ENCODE measurements around the gene CALR3.
"Not testable (repeated sequence)": the region's sequence is repeated elsewhere in the genome, so short reads cannot be mapped to it uniquely, and the experiment has no call there.

The CALR3 gene

GRCh38 chr19:16457195-16457953 lies 38.6 kb downstream of the CALR3 start:
- Histone ChIP-seq H3K27me3 (ENCODE audit: control insufficient read depth, insufficient read depth, low read length) (no peaks in the 10 kb centered on the region), H3K4me1 (ENCODE audit: control insufficient read depth, insufficient read depth, low read length) (peaks cover 12% of the 10 kb centered on the region), H3K36me3 (ENCODE audit: control insufficient read depth, insufficient read depth, low read length) (no peaks in the 10 kb centered on the region), H3K4me3 (ENCODE audit: low read length) (peak overlapping the region; percentile 1), H3K27ac (ENCODE audit: low read depth, low read length) (peak overlapping the region; percentile 5), H3K9ac (ENCODE audit: low read length) (no peak overlapping the region)

GRCh38 chr19:16456652-16457194 lies 39.2 kb downstream of the CALR3 start:
- Histone ChIP-seq H3K36me3 (ENCODE audit: control insufficient read depth, insufficient read depth, low read length) (no peaks in the 10 kb centered on the region), H3K4me3 (ENCODE audit: low read length) (peak overlapping the region; percentile 1), H3K4me1 (ENCODE audit: control insufficient read depth, insufficient read depth, low read length) (peaks cover 12% of the 10 kb centered on the region), H3K9ac (ENCODE audit: low read length) (no peak overlapping the region), H3K27ac (ENCODE audit: low read depth, low read length) (no peak overlapping the region), H3K27me3 (ENCODE audit: control insufficient read depth, insufficient read depth, low read length) (no peaks in the 10 kb centered on the region)

DNA sequence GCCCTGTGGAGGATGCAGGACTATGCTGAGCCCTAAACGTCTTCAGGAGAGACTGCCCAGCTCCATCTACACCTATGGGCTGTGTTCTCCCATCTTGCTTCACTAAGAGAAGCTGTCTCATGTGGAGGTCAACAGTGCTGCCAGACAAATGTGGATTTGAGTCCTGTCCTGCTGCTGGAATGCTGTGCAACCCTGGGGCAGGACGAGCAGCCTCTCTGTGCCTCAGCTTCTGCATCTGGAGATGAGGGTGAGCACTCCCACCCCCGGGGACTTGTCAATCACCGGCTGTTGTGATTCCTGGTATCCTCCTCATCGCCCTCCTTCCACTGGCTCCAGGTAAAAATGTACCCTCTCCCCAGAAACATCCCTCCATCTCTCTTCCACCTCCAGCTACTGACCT lies 40.5 kb downstream of the CALR3 start:
- Histone ChIP-seq H3K36me3 (ENCODE audit: control insufficient read depth, insufficient read depth, low read length) (no peaks in the 10 kb centered on the region), H3K4me1 (ENCODE audit: control insufficient read depth, insufficient read depth, low read length) (peaks cover 12% of the 10 kb centered on the region), H3K4me3 (ENCODE audit: low read length) (no peak overlapping the region), H3K27me3 (ENCODE audit: control insufficient read depth, insufficient read depth, low read length) (no peaks in the 10 kb centered on the region), H3K9ac (ENCODE audit: low read length) (no peak overlapping the region), H3K27ac (ENCODE audit: low read depth, low read length) (no peak overlapping the region)

DNA sequence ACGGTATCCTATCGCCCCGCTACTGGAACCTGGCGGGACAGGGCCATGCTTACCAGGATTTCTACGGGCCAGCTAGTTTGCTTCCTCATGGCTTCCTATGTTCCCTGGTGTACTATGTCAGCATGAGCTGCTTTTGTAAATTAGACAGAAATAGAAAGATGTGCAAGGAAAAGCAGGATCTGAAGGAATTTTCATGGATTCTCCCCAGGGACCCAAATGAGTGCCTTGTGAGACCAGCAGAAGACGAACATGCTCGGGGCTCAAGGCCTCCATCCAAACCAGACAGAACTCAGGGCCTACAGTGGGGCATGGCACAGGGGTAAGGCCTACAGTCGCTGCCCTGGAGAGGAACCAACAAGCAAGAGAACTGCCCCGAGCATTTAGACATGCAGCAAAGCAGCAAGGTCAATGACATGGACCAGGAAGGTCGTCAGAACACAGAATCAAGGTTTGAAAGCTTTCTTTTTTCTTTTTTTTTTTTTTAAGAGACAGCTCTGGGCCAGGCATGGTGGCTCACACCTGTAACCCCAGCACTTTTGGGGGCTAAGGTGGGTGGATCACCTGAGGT lies 41.5 kb downstream of the CALR3 start:
- Histone ChIP-seq H3K27ac (ENCODE audit: low read depth, low read length) (no peak overlapping the region), H3K4me3 (ENCODE audit: low read length) (no peak overlapping the region), H3K4me1 (ENCODE audit: control insufficient read depth, insufficient read depth, low read length) (peaks cover 12% of the 10 kb centered on the region), H3K27me3 (ENCODE audit: control insufficient read depth, insufficient read depth, low read length) (no peaks in the 10 kb centered on the region), H3K9ac (ENCODE audit: low read length) (no peak overlapping the region), H3K36me3 (ENCODE audit: control insufficient read depth, insufficient read depth, low read length) (no peaks in the 10 kb centered on the region)

- H3K4me1 ChIP-seq (ENCODE audit: control insufficient read depth, insufficient read depth, low read length) = peaks cover 7% of the 10 kb centered on the region
- no peaks in the 10 kb centered on the region for H3K36me3 ChIP-seq (ENCODE audit: control insufficient read depth, insufficient read depth, low read length)
- no peak overlapping the region for H3K27ac ChIP-seq (ENCODE audit: low read depth, low read length)
- H3K27me3 ChIP-seq (ENCODE audit: control insufficient read depth, insufficient read depth, low read length) = no peaks in the 10 kb centered on the region
- no peak overlapping the region for H3K9ac ChIP-seq (ENCODE audit: low read length)
- no peak overlapping the region for H3K4me3 ChIP-seq (ENCODE audit: low read length)
Observed at GRCh38 chr19:16452325-16452724, 43.6 kb downstream of the CALR3 start.

GRCh38 chr19:16449330-16449961 lies 46.5 kb downstream of the CALR3 start:
- H3K9ac ChIP-seq (ENCODE audit: low read length) = no peak overlapping the region
- H3K4me3 ChIP-seq (ENCODE audit: low read length) = no peak overlapping the region
- no peaks in the 10 kb centered on the region for H3K36me3 ChIP-seq (ENCODE audit: control insufficient read depth, insufficient read depth, low read length)
- H3K27me3 ChIP-seq (ENCODE audit: control insufficient read depth, insufficient read depth, low read length) = no peaks in the 10 kb centered on the region
- peaks cover 3% of the 10 kb centered on the region for H3K4me1 ChIP-seq (ENCODE audit: control insufficient read depth, insufficient read depth, low read length)
- H3K27ac ChIP-seq (ENCODE audit: low read depth, low read length) = no peak overlapping the region

GRCh38 chr19:16448872-16449271 lies 47.1 kb downstream of the CALR3 start:
- not testable (repeated sequence) for H3K27ac ChIP-seq (ENCODE audit: low read depth, low read length); H3K36me3 ChIP-seq (ENCODE audit: control insufficient read depth, insufficient read depth, low read length); H3K9ac ChIP-seq (ENCODE audit: low read length); H3K27me3 ChIP-seq (ENCODE audit: control insufficient read depth, insufficient read depth, low read length); H3K4me1 ChIP-seq (ENCODE audit: control insufficient read depth, insufficient read depth, low read length); H3K4me3 ChIP-seq (ENCODE audit: low read length)

DNA sequence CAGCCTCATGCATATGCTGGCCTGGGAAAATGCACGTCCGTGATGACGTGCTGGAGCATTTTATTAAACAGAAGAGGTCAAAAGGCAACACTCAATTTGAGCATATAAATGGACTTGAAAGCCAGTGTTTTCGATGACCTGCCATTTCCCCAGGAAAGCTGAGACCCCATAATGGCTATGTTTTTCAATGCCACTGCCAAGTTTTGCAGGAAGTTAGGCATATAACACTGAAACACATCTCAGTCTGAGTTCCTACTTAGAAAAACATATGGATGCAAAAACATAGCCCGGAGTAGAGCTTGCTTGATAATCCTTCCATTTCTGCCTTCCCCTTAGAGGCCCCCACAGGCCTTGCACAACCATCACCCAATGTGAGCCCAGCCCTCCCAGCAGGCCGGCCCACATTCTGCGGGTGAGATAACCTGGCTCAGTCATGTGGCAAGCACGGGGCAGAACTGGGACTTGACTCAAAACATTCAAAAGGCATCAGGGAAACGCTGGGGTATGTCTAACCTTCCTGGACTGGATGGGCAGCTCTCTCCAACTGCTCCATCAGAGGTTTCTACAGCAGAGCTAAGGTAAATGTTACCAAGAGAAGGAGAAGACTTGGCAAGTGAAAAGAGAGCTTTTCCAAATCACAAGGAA lies 49.1 kb downstream of the CALR3 start:
- Histone ChIP-seq H3K36me3 (ENCODE audit: control insufficient read depth, insufficient read depth, low read length) (no peaks in the 10 kb centered on the region), H3K27me3 (ENCODE audit: control insufficient read depth, insufficient read depth, low read length) (no peaks in the 10 kb centered on the region), H3K4me1 (ENCODE audit: control insufficient read depth, insufficient read depth, low read length) (peaks cover 11% of the 10 kb centered on the region), H3K27ac (ENCODE audit: low read depth, low read length) (no peak overlapping the region), H3K9ac (ENCODE audit: low read length) (no peak overlapping the region), H3K4me3 (ENCODE audit: low read length) (no peak overlapping the region)

DNA sequence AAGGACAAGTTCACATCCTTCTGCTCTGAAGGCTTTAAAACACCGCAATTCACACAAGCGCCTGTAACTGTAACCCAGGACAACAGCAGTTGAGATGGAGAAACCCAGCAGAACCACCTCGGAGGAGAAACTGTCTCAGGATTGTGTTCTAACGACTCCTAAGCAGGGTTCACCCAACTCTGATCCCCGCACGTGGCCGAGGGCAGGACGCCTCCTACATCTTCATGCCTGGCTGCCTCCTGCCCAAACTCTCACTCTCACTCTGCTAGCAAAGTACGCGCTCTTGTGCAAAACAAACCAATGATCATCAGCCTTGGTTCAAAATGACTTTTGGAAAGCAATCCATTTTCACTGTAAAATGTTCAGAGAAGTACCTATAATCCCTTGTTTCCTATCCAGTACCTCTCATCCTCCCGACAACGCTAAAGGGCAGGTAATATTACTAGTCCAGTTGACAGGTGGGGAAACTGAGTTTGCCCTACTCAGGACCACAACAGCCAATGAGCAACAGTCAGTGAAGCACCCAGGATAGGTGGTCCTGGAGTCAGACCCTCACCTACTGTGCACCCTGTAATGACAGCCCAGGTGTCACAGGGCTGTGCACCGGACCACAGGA lies 49.8 kb downstream of the CALR3 start:
- no peak overlapping the region for H3K4me3 ChIP-seq (ENCODE audit: low read length)
- no peak overlapping the region for H3K27ac ChIP-seq (ENCODE audit: low read depth, low read length)
- H3K9ac ChIP-seq (ENCODE audit: low read length) = no peak overlapping the region
- H3K36me3 ChIP-seq (ENCODE audit: control insufficient read depth, insufficient read depth, low read length) = no peaks in the 10 kb centered on the region
- no peaks in the 10 kb centered on the region for H3K27me3 ChIP-seq (ENCODE audit: control insufficient read depth, insufficient read depth, low read length)
- peaks cover 11% of the 10 kb centered on the region for H3K4me1 ChIP-seq (ENCODE audit: control insufficient read depth, insufficient read depth, low read length)

GRCh38 chr19:16445238-16446107 lies 50.5 kb downstream of the CALR3 start:
- H3K4me1 ChIP-seq (ENCODE audit: control insufficient read depth, insufficient read depth, low read length) = peaks cover 11% of the 10 kb centered on the region
- H3K27ac ChIP-seq (ENCODE audit: low read depth, low read length) = no peak overlapping the region
- H3K27me3 ChIP-seq (ENCODE audit: control insufficient read depth, insufficient read depth, low read length) = no peaks in the 10 kb centered on the region
- H3K4me3 ChIP-seq (ENCODE audit: low read length) = no peak overlapping the region
- peaks cover 2% of the 10 kb centered on the region for H3K36me3 ChIP-seq (ENCODE audit: control insufficient read depth, insufficient read depth, low read length)
- no peak overlapping the region for H3K9ac ChIP-seq (ENCODE audit: low read length)

GRCh38 chr19:16444269-16444600 lies 51.7 kb downstream of the CALR3 start:
- no peaks in the 10 kb centered on the region for H3K27me3 ChIP-seq (ENCODE audit: control insufficient read depth, insufficient read depth, low read length)
- H3K4me1 ChIP-seq (ENCODE audit: control insufficient read depth, insufficient read depth, low read length) = peaks cover 11% of the 10 kb centered on the region
- H3K27ac ChIP-seq (ENCODE audit: low read depth, low read length) = no peak overlapping the region

More at GRCh38 chr19:16444269-16444600, 51.7 kb downstream of the CALR3 start:
- Histone ChIP-seq H3K36me3 (ENCODE audit: control insufficient read depth, insufficient read depth, low read length) (peaks cover 5% of the 10 kb centered on the region), H3K4me3 (ENCODE audit: low read length) (no peak overlapping the region), H3K9ac (ENCODE audit: low read length) (no peak overlapping the region)
